DMS 273 treated with DMSO at 0.1 percent for 48 hours (cell line): ENCODE measurements around the gene TTC39B.

ENCODE experiments used
- DNase-seq: peaks from one replicate; lab custom pipeline; 2025; lab: John Stamatoyannopoulos, UW

TTC39B gene

DNA sequence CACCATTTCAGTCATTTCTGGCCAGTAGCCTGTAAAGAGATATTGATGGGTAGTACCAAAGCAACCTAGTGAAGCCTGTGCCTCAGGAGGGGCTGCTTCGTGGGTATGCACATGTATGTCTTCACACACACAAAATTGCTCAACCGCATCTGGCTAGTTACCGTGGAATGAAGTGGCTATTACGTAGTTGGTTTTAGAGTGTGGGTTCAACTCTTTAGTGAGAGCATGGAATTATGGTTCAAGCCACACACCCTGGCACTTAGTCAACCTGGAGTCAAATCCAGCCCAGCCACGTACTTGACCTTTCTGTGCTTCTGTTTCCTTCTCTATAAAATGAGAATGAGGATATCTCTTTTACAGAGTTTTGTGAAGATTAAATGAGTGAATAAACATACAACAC is 174.9 kb downstream of the TTC39B start:
- no peak for DNase-seq

DNA sequence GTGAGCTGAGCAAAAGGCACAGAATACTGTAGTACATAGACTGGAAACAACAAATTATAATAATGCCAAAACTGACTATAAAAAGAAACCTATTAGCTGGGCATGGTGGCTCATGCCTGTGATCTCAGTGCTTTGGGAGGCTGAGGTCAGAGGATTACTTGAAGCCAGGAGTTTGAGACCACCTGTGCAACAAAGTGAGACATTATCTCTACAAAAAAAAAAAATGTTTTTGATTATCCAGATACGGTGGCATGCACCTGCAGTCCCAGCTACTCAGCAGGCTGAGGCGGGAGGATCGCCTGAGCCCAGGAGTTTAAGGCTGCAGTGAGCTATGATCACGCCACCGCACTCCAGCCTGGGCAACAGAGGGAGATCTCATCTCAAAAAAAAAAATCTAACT is 175.9 kb downstream of the TTC39B start:
- DNase-seq = no peak

GRCh38 chr9:15127831-15128230 is 179.2 kb downstream of the TTC39B start:
- DNase-seq = no peak

DNA sequence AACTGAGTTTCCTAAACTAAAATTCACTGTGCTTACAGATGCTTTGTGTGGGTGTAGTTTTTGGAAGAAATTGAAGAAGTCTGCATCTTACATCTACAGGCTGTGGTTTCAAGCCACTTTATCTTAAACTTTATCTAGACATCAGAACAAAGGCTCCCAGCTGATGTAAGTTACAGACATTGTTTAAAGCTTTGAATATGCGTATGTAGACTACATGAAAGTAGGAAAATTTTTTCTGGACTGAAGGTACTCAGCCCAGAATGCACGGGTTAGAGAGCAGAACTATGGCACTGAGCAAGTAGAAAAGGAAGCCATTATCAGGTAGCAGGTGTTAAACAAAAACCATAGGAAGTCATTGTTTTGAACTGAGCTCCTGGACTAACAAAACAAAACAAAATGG is 185.4 kb downstream of the TTC39B start:
- no peak for DNase-seq

DNA sequence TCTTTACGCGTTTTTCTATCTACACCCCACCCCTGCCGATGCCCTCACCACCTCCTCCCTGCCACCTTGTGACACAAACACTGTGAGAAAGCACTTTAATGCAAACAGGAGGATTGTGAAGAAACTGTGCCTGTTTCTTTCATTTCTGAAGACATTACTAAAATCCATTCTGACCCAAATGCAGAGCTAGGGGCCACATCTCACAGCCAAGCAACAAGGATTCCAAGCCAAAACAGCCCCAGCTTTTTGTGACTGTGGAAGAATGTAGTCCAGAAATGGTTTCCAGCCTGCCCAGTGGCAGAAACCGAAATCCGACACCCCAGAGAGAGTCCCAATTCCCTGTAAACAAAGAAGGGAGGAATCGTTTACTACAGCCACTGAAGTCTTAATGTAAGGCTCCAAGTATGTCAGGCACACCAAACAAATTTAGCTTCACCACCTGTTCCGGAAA is 190.9 kb downstream of the TTC39B start:
- no peak for DNase-seq

GRCh38 chr9:15115702-15116101 is 191.3 kb downstream of the TTC39B start:
- no peak for DNase-seq

- no peak for DNase-seq
Measured at GRCh38 chr9:15115041-15115440, 192.0 kb downstream of the TTC39B start.
